Mucosa of descending colon (tissue), 3 donors: Measurements from ENCODE around the gene UCHL5. TPM values are rescaled to one million over a fixed set of nuclear protein-coding genes. Genes with fewer than 3 reads are reported as not detected.

Experiments
- ATAC-seq: fragments of 200-7000 bp; cut with Tn5 transposase; one replicate; pipeline ENCODE4 v1.9.1; 2020; ENCODE audit warnings: mild to moderate bottlenecking, moderate library complexity
- DNase-seq, 3 donors: peaks; one replicate each; pipeline ENCODE4 v3.0.0-alpha.2; 2020
- H3K36me3 ChIP-seq: fragments of 200-600 bp; one replicate; pipeline ENCODE4 v1.8.0; 2021; ENCODE audit warnings: low read depth, mild to moderate bottlenecking
- H3K4me1 ChIP-seq: fragments of 200-600 bp; one replicate; pipeline ENCODE4 v1.8.0; 2021; ENCODE audit warnings: low read depth, mild to moderate bottlenecking
- H3K4me3 ChIP-seq: fragments of 200-600 bp; one replicate; pipeline ENCODE4 v1.8.0; 2021; ENCODE audit warnings: mild to moderate bottlenecking
- H3K9me3 ChIP-seq: fragments of 200-600 bp; one replicate; pipeline ENCODE4 v1.8.0; 2021; ENCODE audit warnings: mild to moderate bottlenecking
- intact Hi-C, 2 donors: fragments of 100-400 bp; cut with DNase I in 1 of 2; cut with micrococcal nuclease in 1 of 2; formaldehyde crosslinking; loops; one replicate each; pipeline versions ENCODE4 v1.11.0 to v1.11.1; 2022; cut with DNase I, micrococcal nuclease
- total RNA-seq, 3 donors: library from RNA; stranded (reverse); fragmentation: NEBNext Ultra II Directional in 2 of 3; extraction: Animal tissue kit (Norgen Biotek cat#: 25700) in 2 of 3; gene quantifications; one replicate each; pipeline versions ENCODE4 v1.2.1 to v1.2.4, GENCODE V29; 2021 to 2023
- TF ChIP-seq, protein P1 (sequence below): fragments of 200-600 bp; IDR thresholded peaks from one replicate; pipeline ENCODE4 v1.8.0; 2022; ENCODE audit warnings: antibody characterized with exemption, mild to moderate bottlenecking
- donor health status: DM: no; HTN: no; CAD: no; lungs with moderate emphysema.
- donor health status: DM: no; HTN: no; CAD: no.
- donor health status: DM: no; HTN: yes; CAD: no.

Gene UCHL5
- total RNA-seq, 3 donors from 2014 or later = 28.7 to 32.7 (median 29.1) TPM

DNA sequence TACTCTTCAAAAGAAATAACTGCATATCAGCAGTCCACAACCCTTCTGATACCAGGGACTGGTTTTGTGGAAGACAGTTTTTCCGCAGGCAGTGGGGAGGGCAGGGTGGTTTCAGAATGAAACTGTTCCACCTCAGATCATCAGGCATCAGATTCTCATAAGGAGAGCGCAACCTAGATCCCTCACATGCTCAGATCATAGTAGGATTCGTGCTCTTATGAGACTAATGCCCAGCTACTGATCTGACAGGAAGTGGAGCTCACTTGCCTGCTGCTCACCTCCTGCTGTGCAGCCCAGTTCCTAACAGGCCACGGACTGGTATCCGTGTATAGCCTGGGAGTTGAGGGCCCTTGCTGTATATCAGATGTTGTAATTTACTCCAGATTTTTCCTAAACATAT, 11.8 kb upstream of the UCHL5 start:
- H3K36me3 ChIP-seq = no peaks in the 10 kb centered on the region
- DNase-seq = no peak
- peaks cover 4% of the 10 kb centered on the region for H3K4me1 ChIP-seq
- no peaks in the 10 kb centered on the region for H3K9me3 ChIP-seq
- TF ChIP-seq, protein P1, sequence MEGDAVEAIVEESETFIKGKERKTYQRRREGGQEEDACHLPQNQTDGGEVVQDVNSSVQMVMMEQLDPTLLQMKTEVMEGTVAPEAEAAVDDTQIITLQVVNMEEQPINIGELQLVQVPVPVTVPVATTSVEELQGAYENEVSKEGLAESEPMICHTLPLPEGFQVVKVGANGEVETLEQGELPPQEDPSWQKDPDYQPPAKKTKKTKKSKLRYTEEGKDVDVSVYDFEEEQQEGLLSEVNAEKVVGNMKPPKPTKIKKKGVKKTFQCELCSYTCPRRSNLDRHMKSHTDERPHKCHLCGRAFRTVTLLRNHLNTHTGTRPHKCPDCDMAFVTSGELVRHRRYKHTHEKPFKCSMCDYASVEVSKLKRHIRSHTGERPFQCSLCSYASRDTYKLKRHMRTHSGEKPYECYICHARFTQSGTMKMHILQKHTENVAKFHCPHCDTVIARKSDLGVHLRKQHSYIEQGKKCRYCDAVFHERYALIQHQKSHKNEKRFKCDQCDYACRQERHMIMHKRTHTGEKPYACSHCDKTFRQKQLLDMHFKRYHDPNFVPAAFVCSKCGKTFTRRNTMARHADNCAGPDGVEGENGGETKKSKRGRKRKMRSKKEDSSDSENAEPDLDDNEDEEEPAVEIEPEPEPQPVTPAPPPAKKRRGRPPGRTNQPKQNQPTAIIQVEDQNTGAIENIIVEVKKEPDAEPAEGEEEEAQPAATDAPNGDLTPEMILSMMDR = no peak
- intact Hi-C loops = no loop called here
- no peak for ATAC-seq
- no peak overlapping the region for H3K4me3 ChIP-seq

DNA sequence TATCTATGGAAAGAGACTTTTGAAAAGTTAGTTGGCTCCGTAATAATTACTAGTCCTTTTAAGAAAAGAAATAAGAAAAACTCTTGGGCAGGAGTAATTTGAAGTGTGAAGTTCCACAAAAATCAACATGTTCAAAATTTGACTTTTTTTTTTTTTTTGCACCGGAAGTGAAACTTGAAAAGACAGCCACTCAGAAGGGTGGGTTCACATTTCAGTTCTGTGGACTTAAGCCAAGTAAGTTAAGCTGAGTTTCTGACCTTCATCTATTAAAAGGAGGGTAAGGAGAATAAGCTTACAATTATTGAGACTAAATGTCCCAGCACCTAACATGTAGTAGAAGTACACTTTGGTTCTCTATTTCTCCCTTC, 11.2 kb upstream of the UCHL5 start:
- intact Hi-C loops = no loop called here
- no peak for DNase-seq
- H3K4me3 ChIP-seq = no peak overlapping the region
- no peak for ATAC-seq
- peaks cover 4% of the 10 kb centered on the region for H3K4me1 ChIP-seq
- no peaks in the 10 kb centered on the region for H3K9me3 ChIP-seq
- no peaks in the 10 kb centered on the region for H3K36me3 ChIP-seq
- TF ChIP-seq, protein P1 = no peak

DNA sequence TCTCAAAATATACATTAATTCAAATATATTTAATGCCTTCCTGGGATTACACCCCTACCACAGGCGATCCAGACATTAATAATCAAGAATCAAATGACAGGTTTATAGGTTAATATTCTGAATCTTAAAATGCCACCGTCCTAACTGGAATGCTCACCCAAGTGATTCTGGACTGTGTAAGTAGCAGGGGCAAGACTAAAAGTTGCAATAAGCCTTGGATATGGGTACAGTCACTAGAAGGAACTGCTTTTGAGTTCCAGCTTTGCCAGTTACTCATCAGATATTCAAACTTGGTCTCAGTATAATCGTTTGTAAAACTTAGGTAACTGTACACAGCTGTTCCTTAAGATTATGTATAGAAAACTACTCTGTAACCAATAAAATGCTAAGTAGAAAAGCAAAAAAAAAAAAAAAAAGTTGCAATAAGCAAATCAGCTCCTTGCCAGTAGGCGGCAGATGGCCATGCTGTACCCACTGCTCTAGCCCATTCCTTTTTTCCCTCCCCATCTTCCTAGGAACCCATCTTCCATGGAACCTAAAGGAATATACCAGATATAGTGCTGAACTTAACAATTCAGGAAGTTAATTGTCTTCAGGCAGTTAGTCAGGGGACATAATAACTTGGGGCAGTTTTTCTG, 10.7 kb upstream of the UCHL5 start:
- ATAC-seq (peak; percentile 15), DNase-seq (no peak)
- H3K4me1 ChIP-seq = peaks cover 4% of the 10 kb centered on the region
- H3K4me3 ChIP-seq = no peak overlapping the region
- no peaks in the 10 kb centered on the region for H3K36me3 ChIP-seq
- TF ChIP-seq, protein P1 = no peak
- no peaks in the 10 kb centered on the region for H3K9me3 ChIP-seq
- intact Hi-C loops = no loop called here

DNA sequence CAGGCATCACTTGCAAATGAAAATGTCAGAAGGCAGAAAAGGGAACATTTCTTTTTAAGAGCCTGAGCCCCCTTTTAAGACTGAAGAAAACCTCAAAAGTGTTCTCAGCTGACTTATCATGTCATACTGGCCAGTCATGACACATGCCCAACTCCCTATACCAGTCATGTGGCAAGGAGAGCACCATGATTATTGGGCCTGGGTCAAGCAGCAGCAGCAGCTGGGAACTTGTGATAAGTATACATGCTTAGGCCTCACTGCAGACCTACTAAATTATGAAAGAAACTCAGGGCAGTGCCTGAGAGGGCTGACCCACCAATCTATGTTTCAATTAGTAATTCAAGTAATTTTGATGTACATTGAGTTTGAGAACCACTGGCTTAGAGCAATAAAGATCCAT, 8.9 kb upstream of the UCHL5 start:
- DNase-seq = no peak
- H3K9me3 ChIP-seq = no peaks in the 10 kb centered on the region
- no peak overlapping the region for H3K4me3 ChIP-seq
- no peaks in the 10 kb centered on the region for H3K36me3 ChIP-seq
- H3K4me1 ChIP-seq = peaks cover 4% of the 10 kb centered on the region
- ATAC-seq = no peak
- TF ChIP-seq, protein P1 = no peak
- intact Hi-C loops = no loop called here

DNA sequence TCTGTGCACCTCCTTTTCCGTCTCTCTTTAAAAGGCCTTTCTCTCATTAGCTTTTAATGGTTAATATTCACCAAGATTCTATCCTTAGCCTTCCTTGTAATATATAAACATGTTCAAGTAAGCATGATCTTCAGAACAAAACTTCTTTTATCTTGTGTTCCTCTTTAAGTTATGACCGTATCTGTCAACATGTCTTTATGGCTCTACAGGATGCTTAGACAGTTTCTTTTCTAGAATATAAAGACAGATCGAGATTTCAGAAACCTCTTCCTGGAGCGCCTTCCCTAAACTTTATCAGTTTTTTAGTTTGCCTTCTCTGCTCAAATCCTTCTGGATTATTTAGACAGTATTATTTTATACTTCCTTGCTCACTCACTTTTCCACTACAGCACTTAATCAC, 7.4 kb upstream of the UCHL5 start:
- peaks cover 4% of the 10 kb centered on the region for H3K4me1 ChIP-seq
- TF ChIP-seq, protein P1 = no peak
- H3K9me3 ChIP-seq = no peaks in the 10 kb centered on the region
- intact Hi-C loops = no loop called here
- no peak for DNase-seq
- ATAC-seq = peak; percentile 23
- H3K4me3 ChIP-seq = no peak overlapping the region
- no peaks in the 10 kb centered on the region for H3K36me3 ChIP-seq

DNA sequence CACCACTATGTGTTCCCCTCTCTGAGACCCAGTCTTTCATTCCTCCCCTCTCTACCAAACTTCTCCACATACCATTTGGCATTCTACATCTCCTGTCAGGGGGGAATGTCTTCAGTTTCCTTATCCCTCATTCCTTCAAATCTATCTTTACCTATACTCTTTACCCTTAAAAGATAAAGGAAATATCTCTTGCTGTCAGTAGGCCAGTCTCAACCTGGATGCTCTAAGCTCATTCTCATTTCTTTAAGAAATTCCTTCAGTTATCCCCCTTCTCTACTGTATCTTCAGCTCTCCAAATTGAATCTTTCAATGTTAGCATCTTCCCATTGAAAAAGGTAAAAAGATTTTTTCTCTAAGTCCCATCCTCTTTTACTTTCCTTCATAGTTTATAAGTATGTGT, 6.8 kb upstream of the UCHL5 start:
- Histone ChIP-seq H3K36me3 (no peaks in the 10 kb centered on the region), H3K4me3 (no peak overlapping the region), H3K9me3 (no peaks in the 10 kb centered on the region), H3K4me1 (peaks cover 7% of the 10 kb centered on the region)
- TF ChIP-seq, protein P1 = no peak
- intact Hi-C loops = no loop called here
- no peak for DNase-seq
- ATAC-seq = no peak
